Testis (tissue), 3 donors: ENCODE results near the gene CD200. TPM values are rescaled to one million over a fixed set of nuclear protein-coding genes. Genes with fewer than 3 reads are reported as not detected.

ENCODE experiments used
- DNase-seq: peaks from one replicate; pipeline ENCODE4 v3.0.0-alpha.2; 2019
- H3K27ac ChIP-seq, 2 donors: fragments of 200-600 bp; sonication (generic); one replicate each; pipeline ENCODE4 v1.5.1; 2019
- H3K27me3 ChIP-seq: fragments of 200-600 bp; sonication (generic); one replicate; pipeline ENCODE4 v1.5.1; 2019
- H3K36me3 ChIP-seq: fragments of 200-600 bp; sonication (generic); one replicate; pipeline ENCODE4 v1.5.1; 2017; ENCODE audit warnings: low read depth; ENCODE audit errors: missing control alignments
- H3K4me1 ChIP-seq: fragments of 200-600 bp; sonication (generic); one replicate; pipeline ENCODE4 v1.5.1; 2019
- H3K4me3 ChIP-seq, 2 donors: fragments of 200-600 bp; sonication (generic); one replicate each; pipeline ENCODE4 v1.5.1; 2017 to 2019
- H3K9me3 ChIP-seq: fragments of 200-600 bp; sonication (generic); one replicate; pipeline ENCODE4 v1.5.1; 2017
- POLR2A ChIP-seq: fragments of 450-650 bp; IDR thresholded peaks from one replicate; pipeline ENCODE4 v1.6.1; 2017; ENCODE audit warnings: antibody characterized with exemption, mild to moderate bottlenecking, moderate library complexity
- WGBS, 2 donors: methylation state at CpG; one replicate each; pipeline ENCODE4 v1.1.5; 2018; 5-methylcytosine and 5-hydroxymethylcytosine counted together
- intact Hi-C: fragments of 100-400 bp; cut with DNase I; formaldehyde crosslinking; loops from one replicate; pipeline ENCODE4 v1.15.1; 2023; ENCODE audit warnings: low total_unique reads
- polyA plus RNA-seq: library from polyadenylated mRNA; stranded (reverse); fragments of 350-450 nt; fragmentation: Illumina TruSeq; extraction: RNeasy Lipid Tissue Mini Kit (QIAGEN cat#74804); gene quantifications from one replicate; pipeline ENCODE4 v1.2.3, GENCODE V29; 2014; ENCODE audit warnings: low read depth, low replicate concordance; ENCODE audit not compliant: insufficient read depth
- total RNA-seq, 2 donors: library from RNA; depleted of rRNA; stranded (reverse); fragments of >200 nt; gene quantifications; one replicate each; pipeline ENCODE4 v1.2.3, GENCODE V29; 2016
- TF ChIP-seq, protein P1 (sequence below), 3 experiments: fragments of 450-650 bp in 2 of 3; fragments of 200-600 bp in 1 of 3; sonication (generic) in 1 of 3; IDR thresholded peaks; one replicate each; pipeline ENCODE4 v1.5.1; 2016 to 2019; ENCODE audit warnings: antibody characterized with exemption in 3 of 3, mild to moderate bottlenecking in 2 of 3, moderate library complexity in 1 of 3

The CD200 gene
- total and polyA plus RNA-seq, 3 donors from 2014 or later: 3.4 to 8.5 (median 6.3) TPM

DNA sequence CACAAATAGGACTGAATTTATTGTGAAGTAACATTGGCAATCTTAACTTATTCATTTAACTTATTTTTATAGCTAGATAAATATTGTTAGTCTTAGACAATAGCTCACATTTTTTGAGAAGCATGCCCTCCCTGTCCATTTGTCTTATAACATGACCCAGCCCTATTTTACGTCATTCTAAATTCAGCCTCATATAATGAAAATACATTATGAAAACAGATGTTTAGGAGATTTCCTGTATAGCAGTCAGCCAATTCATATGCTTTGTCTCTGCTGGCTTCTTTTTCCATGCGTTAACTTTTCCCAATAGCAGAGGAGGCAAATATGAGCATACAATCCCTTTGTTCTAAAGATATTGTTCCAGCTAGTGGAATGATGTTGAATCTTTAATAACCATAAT is 29.3 kb downstream of the CD200 start:
- intact Hi-C loops: no loop called here
- Histone ChIP-seq H3K4me1 (no peaks in the 10 kb centered on the region), H3K27ac (no peak overlapping the region), H3K4me3 (no peak overlapping the region), H3K9me3 (no peaks in the 10 kb centered on the region), H3K27me3 (no peaks in the 10 kb centered on the region), H3K36me3 (no peaks in the 10 kb centered on the region)
- TF ChIP-seq, protein P1, sequence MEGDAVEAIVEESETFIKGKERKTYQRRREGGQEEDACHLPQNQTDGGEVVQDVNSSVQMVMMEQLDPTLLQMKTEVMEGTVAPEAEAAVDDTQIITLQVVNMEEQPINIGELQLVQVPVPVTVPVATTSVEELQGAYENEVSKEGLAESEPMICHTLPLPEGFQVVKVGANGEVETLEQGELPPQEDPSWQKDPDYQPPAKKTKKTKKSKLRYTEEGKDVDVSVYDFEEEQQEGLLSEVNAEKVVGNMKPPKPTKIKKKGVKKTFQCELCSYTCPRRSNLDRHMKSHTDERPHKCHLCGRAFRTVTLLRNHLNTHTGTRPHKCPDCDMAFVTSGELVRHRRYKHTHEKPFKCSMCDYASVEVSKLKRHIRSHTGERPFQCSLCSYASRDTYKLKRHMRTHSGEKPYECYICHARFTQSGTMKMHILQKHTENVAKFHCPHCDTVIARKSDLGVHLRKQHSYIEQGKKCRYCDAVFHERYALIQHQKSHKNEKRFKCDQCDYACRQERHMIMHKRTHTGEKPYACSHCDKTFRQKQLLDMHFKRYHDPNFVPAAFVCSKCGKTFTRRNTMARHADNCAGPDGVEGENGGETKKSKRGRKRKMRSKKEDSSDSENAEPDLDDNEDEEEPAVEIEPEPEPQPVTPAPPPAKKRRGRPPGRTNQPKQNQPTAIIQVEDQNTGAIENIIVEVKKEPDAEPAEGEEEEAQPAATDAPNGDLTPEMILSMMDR (IDR thresholded peaks at IDR 0.05): no peak
- no peak for TF ChIP-seq POLR2A
- 93 to 95% methylated on average over 2 of the region's 2 CpGs for WGBS, 2 donors
- DNase-seq: no peak

- Histone ChIP-seq H3K36me3 (no peaks in the 10 kb centered on the region), H3K4me1 (no peaks in the 10 kb centered on the region), H3K9me3 (no peaks in the 10 kb centered on the region), H3K4me3 (no peak overlapping the region), H3K27ac (no peak overlapping the region), H3K27me3 (no peaks in the 10 kb centered on the region)
- TF ChIP-seq, protein P1 (IDR thresholded peaks at IDR 0.05): no peak
- TF ChIP-seq POLR2A: no peak
- intact Hi-C loops: no loop called here
- WGBS, 2 donors: 61 to 63% methylated on average over 1 of the region's 1 CpG
- no peak for DNase-seq
Measured at GRCh38 chr3:112364291-112364690, 31.3 kb downstream of the CD200 start.

- WGBS, 2 donors: 75 to 86% methylated on average over 2 of the region's 2 CpGs
- TF ChIP-seq, protein P1 (IDR thresholded peaks at IDR 0.05): no peak
- no peak for TF ChIP-seq POLR2A
- H3K27me3 ChIP-seq: no peaks in the 10 kb centered on the region
- no peaks in the 10 kb centered on the region for H3K36me3 ChIP-seq
- H3K27ac ChIP-seq: no peak overlapping the region
- no peaks in the 10 kb centered on the region for H3K9me3 ChIP-seq
- H3K4me1 ChIP-seq: no peaks in the 10 kb centered on the region
- H3K4me3 ChIP-seq: no peak overlapping the region
- no peak for DNase-seq
- intact Hi-C loops: no loop called here
Measured at GRCh38 chr3:112365035-112365434, 32.1 kb downstream of the CD200 start.

GRCh38 chr3:112365636-112366035 is 32.7 kb downstream of the CD200 start:
- H3K27ac ChIP-seq: no peak overlapping the region
- H3K36me3 ChIP-seq: no peaks in the 10 kb centered on the region
- WGBS, 2 donors: 62 to 64% methylated on average over 3 of the region's 3 CpGs

DNA sequence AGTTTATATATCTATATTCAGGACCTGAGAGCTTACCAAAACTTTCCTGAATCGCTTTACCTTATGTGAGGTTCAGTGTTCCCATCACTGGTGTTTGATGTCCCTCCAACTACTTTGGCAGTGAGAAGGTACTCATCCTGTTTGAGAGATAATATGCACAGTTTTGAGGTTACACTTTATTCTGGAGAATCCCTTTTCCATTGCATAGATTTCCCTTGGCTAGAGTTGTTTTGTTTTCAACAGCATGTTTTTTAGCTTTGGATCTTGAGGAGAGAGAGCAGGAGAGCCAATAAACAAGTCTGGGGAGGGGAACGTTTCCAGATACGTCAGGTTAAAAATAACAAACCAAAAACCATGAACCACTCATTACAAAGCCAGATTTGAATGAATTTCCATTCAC is 33.6 kb downstream of the CD200 start:
- Histone ChIP-seq H3K27ac (no peak overlapping the region), H3K27me3 (no peaks in the 10 kb centered on the region), H3K4me1 (no peaks in the 10 kb centered on the region), H3K9me3 (no peaks in the 10 kb centered on the region), H3K36me3 (no peaks in the 10 kb centered on the region), H3K4me3 (no peak overlapping the region)
- no peak for DNase-seq
- no peak for TF ChIP-seq POLR2A
- TF ChIP-seq, protein P1 (IDR thresholded peaks at IDR 0.05): no peak
- intact Hi-C loops: no loop called here
- WGBS, 2 donors: 63 to 67% methylated on average over 3 of the region's 3 CpGs

More at GRCh38 chr3:112365636-112366035, 32.7 kb downstream of the CD200 start:
- TF ChIP-seq, protein P1 (IDR thresholded peaks at IDR 0.05): no peak
- no peak for TF ChIP-seq POLR2A
- H3K27me3 ChIP-seq: no peaks in the 10 kb centered on the region
- DNase-seq: no peak
- intact Hi-C loops: no loop called here
- H3K9me3 ChIP-seq: no peaks in the 10 kb centered on the region
- no peak overlapping the region for H3K4me3 ChIP-seq
- H3K4me1 ChIP-seq: no peaks in the 10 kb centered on the region
